DOHH2 (cell line): ENCODE results near the gene INCENP.
"Not testable (repeated sequence)": the region's sequence is repeated elsewhere in the genome, so short reads cannot be mapped to it uniquely, and the experiment has no call there.

Source experiments
- H3F3A ChIP-seq: fragments of 200-600 bp; sonication (generic), shearing (Covaris generic); 2 replicates; pipeline ENCODE4 v1.6.0; 2016; ENCODE audit warnings: antibody characterized with exemption, mild to moderate bottlenecking; ENCODE audit not compliant: control insufficient read depth, insufficient read depth
- H3K27ac ChIP-seq: fragments of 200-600 bp; sonication (generic); 2 replicates; pipeline ENCODE4 v1.5.1; 2014; ENCODE audit warnings: low read depth, mild to moderate bottlenecking, low read length, moderate library complexity
- H3K27me3 ChIP-seq: fragments of 200-600 bp; sonication (generic); 2 replicates; pipeline ENCODE4 v1.6.1; 2014; ENCODE audit warnings: mild to moderate bottlenecking, low read length, mixed read lengths; ENCODE audit not compliant: control insufficient read depth
- H3K36me3 ChIP-seq: fragments of 200-600 bp; sonication (generic); 2 replicates; pipeline ENCODE4 v1.6.1; 2014; ENCODE audit warnings: mild to moderate bottlenecking, low read length, moderate library complexity, mixed read lengths; ENCODE audit not compliant: control insufficient read depth
- H3K4me1 ChIP-seq: fragments of 200-600 bp; sonication (generic); 2 replicates; pipeline ENCODE4 v1.6.1; 2014; ENCODE audit warnings: mild to moderate bottlenecking, low read length, mixed read lengths; ENCODE audit not compliant: control insufficient read depth
- H3K4me2 ChIP-seq: fragments of 200-600 bp; sonication (generic); 2 replicates; pipeline ENCODE4 v1.6.0; 2014; ENCODE audit warnings: mild to moderate bottlenecking, low read length, moderate library complexity
- H3K4me3 ChIP-seq: fragments of 200-600 bp; sonication (generic); 2 replicates; pipeline ENCODE4 v1.5.1; 2014; ENCODE audit warnings: mild to moderate bottlenecking, low read length, mixed read lengths
- H3K79me2 ChIP-seq: fragments of 200-600 bp; sonication (generic); 2 replicates; pipeline ENCODE4 v1.6.1; 2014; ENCODE audit warnings: mild to moderate bottlenecking, low read length, mixed read lengths; ENCODE audit not compliant: control insufficient read depth
- H3K9me2 ChIP-seq: fragments of 200-600 bp; sonication (generic); replicated peaks from 2 replicates; pipeline ENCODE4 v1.6.1; 2014; ENCODE audit warnings: mild to moderate bottlenecking, low read length, mixed read lengths; ENCODE audit not compliant: control insufficient read depth
- H3K9me3 ChIP-seq: fragments of 200-600 bp; sonication (generic); 2 replicates; pipeline ENCODE4 v1.6.1; 2014; ENCODE audit warnings: antibody characterized with exemption, low read length, mixed read lengths; ENCODE audit not compliant: control insufficient read depth, insufficient read depth
- H4K20me1 ChIP-seq: fragments of 200-600 bp; sonication (generic); 2 replicates; pipeline ENCODE4 v1.6.0; 2014; ENCODE audit warnings: low read depth, mild to moderate bottlenecking, antibody characterized with exemption, low read length, moderate library complexity; ENCODE audit not compliant: control insufficient read depth, insufficient read depth
- CTCF ChIP-seq: fragments of 200-600 bp; sonication (generic); IDR thresholded peaks from one replicate; pipeline ENCODE4 v1.5.1; 2014; ENCODE audit warnings: antibody characterized with exemption, mild to moderate bottlenecking, low read depth, low read length; ENCODE audit not compliant: poor library complexity, severe bottlenecking
- EZH2phosphoT487 ChIP-seq: fragments of 200-600 bp; sonication (generic); IDR thresholded peaks from 2 replicates; pipeline ENCODE4 v1.6.1; 2017; ENCODE audit warnings: borderline replicate concordance, mild to moderate bottlenecking, antibody characterized with exemption, low read length, moderate library complexity, mixed read lengths

INCENP gene

GRCh38 chr11:62193952-62194351 is 70.1 kb downstream of the INCENP start:
- H3K9me2 ChIP-seq, result no peaks in the 10 kb centered on the region
- H3K79me2 ChIP-seq, result no peaks in the 10 kb centered on the region
- H3K4me2 ChIP-seq, result no peak overlapping the region
- H3K27me3 ChIP-seq, result peaks cover 6% of the 10 kb centered on the region
- TF ChIP-seq CTCF, result no peak
- TF ChIP-seq EZH2phosphoT487, result no peak
- H3F3A ChIP-seq, result no peaks in the 10 kb centered on the region
- no peaks in the 10 kb centered on the region for H3K4me1 ChIP-seq
- H3K9me3 ChIP-seq, result no peaks in the 10 kb centered on the region
- no peaks in the 10 kb centered on the region for H3K36me3 ChIP-seq
- no peaks in the 10 kb centered on the region for H4K20me1 ChIP-seq
- no peak overlapping the region for H3K4me3 ChIP-seq
- H3K27ac ChIP-seq, result no peak overlapping the region

- not testable (repeated sequence) for H3K4me2 ChIP-seq, H3K27me3 ChIP-seq, H3K9me3 ChIP-seq, H3K4me3 ChIP-seq, H4K20me1 ChIP-seq, H3K27ac ChIP-seq, H3K36me3 ChIP-seq, H3K79me2 ChIP-seq, H3K4me1 ChIP-seq, H3K9me2 ChIP-seq, H3F3A ChIP-seq
These were observed 71.2 kb downstream of the INCENP start for GRCh38 chr11:62195010-62195409.

- Histone ChIP-seq H3K36me3 (no peaks in the 10 kb centered on the region), H4K20me1 (no peaks in the 10 kb centered on the region), H3K4me3 (no peak overlapping the region), H3K4me2 (no peak overlapping the region), H3K4me1 (no peaks in the 10 kb centered on the region), H3K9me3 (no peaks in the 10 kb centered on the region), H3K27ac (no peak overlapping the region), H3K79me2 (no peaks in the 10 kb centered on the region), H3F3A (no peaks in the 10 kb centered on the region), H3K27me3 (peaks cover 12% of the 10 kb centered on the region), H3K9me2 (no peaks in the 10 kb centered on the region)
- TF ChIP-seq EZH2phosphoT487 (no peak), CTCF (no peak)
These were observed 72.1 kb downstream of the INCENP start for GRCh38 chr11:62195945-62196344.

- not testable (repeated sequence) for H3K36me3 ChIP-seq, H4K20me1 ChIP-seq, H3F3A ChIP-seq, H3K4me1 ChIP-seq, H3K27ac ChIP-seq, H3K79me2 ChIP-seq, H3K9me3 ChIP-seq, H3K4me3 ChIP-seq, H3K4me2 ChIP-seq, H3K9me2 ChIP-seq
- H3K27me3 ChIP-seq, result peaks cover 11% of the 10 kb centered on the region
These were observed 73.6 kb downstream of the INCENP start for GRCh38 chr11:62197400-62197799.
